Esophagus squamous epithelium (tissue), 4 donors: ENCODE data around the gene PRKCE.

Source experiments
- CTCF ChIP-seq, 6 experiments: fragments of 450-650 bp in 4 of 6; fragments of 200-600 bp in 2 of 6; sonication (generic) in 2 of 6; IDR thresholded peaks; one replicate each; pipeline ENCODE4 v1.5.1; 2016 to 2019; ENCODE audit warnings: antibody characterized with exemption in 6 of 6, mild to moderate bottlenecking in 4 of 6, moderate library complexity in 4 of 6
- POLR2A ChIP-seq, 4 donors: fragments of 450-650 bp; IDR thresholded peaks; one replicate each; pipeline ENCODE4 v1.6.1; 2017; ENCODE audit warnings: antibody characterized with exemption in 4 of 4, mild to moderate bottlenecking in 4 of 4, moderate library complexity in 3 of 4

GRCh38 chr2:46173030-46173429, 521.6 kb downstream of the PRKCE start:
- TF ChIP-seq CTCF (IDR thresholded peaks at IDR 0.05) = no peak
- TF ChIP-seq POLR2A (IDR thresholded peaks at IDR 0.05) = no peak
